MM.1S (cell line): ENCODE results near the gene KCNMB4.

ENCODE experiments used
- DNase-seq: peaks from one replicate; pipeline ENCODE4 v3.0.0-alpha.2; 2015
- H2AFZ ChIP-seq: fragments of 300-600 bp; sonication (generic); 2 replicates; pipeline ENCODE4 v1.6.0; 2016; ENCODE audit warnings: antibody characterized with exemption, low read length
- H3F3A ChIP-seq: fragments of 300-600 bp; sonication (generic); 2 replicates; pipeline ENCODE4 v1.6.1; 2016; ENCODE audit warnings: mild to moderate bottlenecking, antibody characterized with exemption, low read length, moderate library complexity, mixed read lengths; ENCODE audit not compliant: insufficient read depth
- H3K27ac ChIP-seq: fragments of 300-600 bp; sonication (generic); 2 replicates; pipeline ENCODE4 v1.5.1; 2016; ENCODE audit warnings: mild to moderate bottlenecking, low read length
- H3K27me3 ChIP-seq: fragments of 300-600 bp; sonication (generic); replicated peaks from 2 replicates; pipeline ENCODE4 v1.6.0; 2016; ENCODE audit warnings: low read length; ENCODE audit not compliant: insufficient read depth
- H3K36me3 ChIP-seq: fragments of 300-600 bp; sonication (generic); replicated peaks from 2 replicates; pipeline ENCODE4 v1.6.1; 2016; ENCODE audit warnings: mild to moderate bottlenecking, low read length, mixed read lengths; ENCODE audit not compliant: insufficient read depth
- H3K4me1 ChIP-seq: fragments of 300-600 bp; sonication (generic); 2 replicates; pipeline ENCODE4 v1.6.1; 2016; ENCODE audit warnings: low read length, mixed read lengths
- H3K4me2 ChIP-seq: fragments of 300-600 bp; sonication (generic); 2 replicates; pipeline ENCODE4 v1.6.0; 2016; ENCODE audit warnings: low read depth, low read length
- H3K4me3 ChIP-seq: fragments of 300-600 bp; sonication (generic); 2 replicates; pipeline ENCODE4 v1.5.1; 2016; ENCODE audit warnings: low read length, mixed read lengths
- H3K79me2 ChIP-seq: fragments of 300-600 bp; sonication (generic); 2 replicates; pipeline ENCODE4 v1.6.1; 2016; ENCODE audit warnings: mixed run types, low read length, mixed read lengths
- H3K9ac ChIP-seq: fragments of 300-600 bp; sonication (generic); 2 replicates; pipeline ENCODE4 v1.6.1; 2016; ENCODE audit warnings: low read length, mixed read lengths
- H3K9me2 ChIP-seq: fragments of 300-600 bp; sonication (generic); replicated peaks from 2 replicates; pipeline ENCODE4 v1.6.1; 2016; ENCODE audit warnings: mild to moderate bottlenecking, low read length, mixed read lengths; ENCODE audit not compliant: insufficient read depth
- H3K9me3 ChIP-seq: fragments of 300-600 bp; sonication (generic); replicated peaks from 2 replicates; pipeline ENCODE4 v1.6.1; 2016; ENCODE audit warnings: mild to moderate bottlenecking, low read length, mixed read lengths; ENCODE audit not compliant: insufficient read depth
- H4K20me1 ChIP-seq: fragments of 300-600 bp; sonication (generic); 2 replicates; pipeline ENCODE4 v1.6.1; 2016; ENCODE audit warnings: mild to moderate bottlenecking, low read length, moderate library complexity, mixed read lengths; ENCODE audit not compliant: insufficient read depth
- EZH2 ChIP-seq: fragments of 300-600 bp; sonication (generic); optimal IDR thresholded peaks from 2 replicates; pipeline ENCODE3; 2017; ENCODE audit warnings: low read depth, mild to moderate bottlenecking, antibody characterized with exemption, low read length, mixed read lengths
- EZH2phosphoT487 ChIP-seq: fragments of 300-600 bp; sonication (generic); IDR thresholded peaks from 2 replicates; pipeline ENCODE4 v1.6.1; 2018; ENCODE audit warnings: antibody characterized with exemption, low read length
- TF ChIP-seq, protein P1 (sequence below): fragments of 300-600 bp; sonication (generic); IDR thresholded peaks from 2 replicates; pipeline ENCODE4 v1.5.1; 2016; ENCODE audit warnings: antibody characterized with exemption, low read length, mixed read lengths

The KCNMB4 gene

GRCh38 chr12:70351076-70351475 lies 15.0 kb upstream of the KCNMB4 start:
- Histone ChIP-seq H3K9me3 (no peaks in the 10 kb centered on the region), H3K27ac (no peak overlapping the region), H2AFZ (no peak overlapping the region), H3K36me3 (0 out of 2 replicates have a peak, but pooled peaks cover 5% of the 10 kb centered on the region), H3K4me3 (no peak overlapping the region), H3K79me2 (no peaks in the 10 kb centered on the region), H3K4me2 (no peak overlapping the region), H3F3A (no peaks in the 10 kb centered on the region), H3K27me3 (no peaks in the 10 kb centered on the region), H4K20me1 (no peaks in the 10 kb centered on the region), H3K9me2 (no peaks in the 10 kb centered on the region), H3K4me1 (no peaks in the 10 kb centered on the region), H3K9ac (no peak overlapping the region)
- DNase-seq: no peak
- no peak for TF ChIP-seq EZH2
- TF ChIP-seq, protein P1, sequence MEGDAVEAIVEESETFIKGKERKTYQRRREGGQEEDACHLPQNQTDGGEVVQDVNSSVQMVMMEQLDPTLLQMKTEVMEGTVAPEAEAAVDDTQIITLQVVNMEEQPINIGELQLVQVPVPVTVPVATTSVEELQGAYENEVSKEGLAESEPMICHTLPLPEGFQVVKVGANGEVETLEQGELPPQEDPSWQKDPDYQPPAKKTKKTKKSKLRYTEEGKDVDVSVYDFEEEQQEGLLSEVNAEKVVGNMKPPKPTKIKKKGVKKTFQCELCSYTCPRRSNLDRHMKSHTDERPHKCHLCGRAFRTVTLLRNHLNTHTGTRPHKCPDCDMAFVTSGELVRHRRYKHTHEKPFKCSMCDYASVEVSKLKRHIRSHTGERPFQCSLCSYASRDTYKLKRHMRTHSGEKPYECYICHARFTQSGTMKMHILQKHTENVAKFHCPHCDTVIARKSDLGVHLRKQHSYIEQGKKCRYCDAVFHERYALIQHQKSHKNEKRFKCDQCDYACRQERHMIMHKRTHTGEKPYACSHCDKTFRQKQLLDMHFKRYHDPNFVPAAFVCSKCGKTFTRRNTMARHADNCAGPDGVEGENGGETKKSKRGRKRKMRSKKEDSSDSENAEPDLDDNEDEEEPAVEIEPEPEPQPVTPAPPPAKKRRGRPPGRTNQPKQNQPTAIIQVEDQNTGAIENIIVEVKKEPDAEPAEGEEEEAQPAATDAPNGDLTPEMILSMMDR: no peak
- no peak for TF ChIP-seq EZH2phosphoT487

- no peaks in the 10 kb centered on the region for H3K9me3 ChIP-seq
- H3K9me2 ChIP-seq: no peaks in the 10 kb centered on the region
- DNase-seq: no peak
- no peak overlapping the region for H3K4me3 ChIP-seq
- no peaks in the 10 kb centered on the region for H3K4me1 ChIP-seq
- H3K27ac ChIP-seq: no peak overlapping the region
- TF ChIP-seq EZH2 (no peak), EZH2phosphoT487 (no peak)
- TF ChIP-seq, protein P1: no peak
- H3K27me3 ChIP-seq: no peaks in the 10 kb centered on the region
- H3K36me3 ChIP-seq: 0 out of 2 replicates have a peak, but pooled peaks cover 5% of the 10 kb centered on the region
- H2AFZ ChIP-seq: no peak overlapping the region
- H3F3A ChIP-seq: no peaks in the 10 kb centered on the region
- no peak overlapping the region for H3K4me2 ChIP-seq
- H3K79me2 ChIP-seq: no peaks in the 10 kb centered on the region
- no peaks in the 10 kb centered on the region for H4K20me1 ChIP-seq
- no peak overlapping the region for H3K9ac ChIP-seq
These were observed 12.1 kb upstream of the KCNMB4 start for GRCh38 chr12:70353780-70354660.

DNA sequence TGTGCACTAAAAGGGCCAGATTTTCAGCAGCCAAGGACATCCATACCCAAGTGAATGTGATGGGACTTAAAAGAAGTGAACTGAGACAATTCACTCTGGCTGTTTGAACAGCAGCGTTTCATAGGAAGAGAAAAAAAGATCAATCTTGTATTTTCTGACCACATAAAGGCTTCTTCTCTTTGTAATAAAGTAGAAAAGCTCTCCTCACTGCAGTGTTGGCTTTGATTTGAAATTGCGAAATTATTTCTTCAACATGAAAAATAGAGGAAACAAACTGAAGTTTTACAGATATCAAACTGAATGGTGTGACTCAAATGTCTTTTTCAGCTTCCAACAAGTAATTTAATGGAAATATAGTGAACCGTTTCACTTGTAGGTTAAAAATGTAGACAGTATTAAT lies 11.3 kb upstream of the KCNMB4 start:
- no peak for DNase-seq
- Histone ChIP-seq H3K36me3 (0 out of 2 replicates have a peak, but pooled peaks cover 5% of the 10 kb centered on the region), H3K4me2 (no peak overlapping the region), H3F3A (no peaks in the 10 kb centered on the region), H3K9me3 (no peaks in the 10 kb centered on the region), H3K27me3 (no peaks in the 10 kb centered on the region), H3K4me1 (no peaks in the 10 kb centered on the region), H4K20me1 (no peaks in the 10 kb centered on the region), H3K79me2 (no peaks in the 10 kb centered on the region), H3K9ac (no peak overlapping the region), H3K27ac (no peak overlapping the region), H2AFZ (no peak overlapping the region), H3K9me2 (no peaks in the 10 kb centered on the region), H3K4me3 (no peak overlapping the region)
- no peak for TF ChIP-seq EZH2
- TF ChIP-seq, protein P1: no peak
- TF ChIP-seq EZH2phosphoT487: no peak
